CD4-positive, alpha-beta T cell (primary cell): ENCODE results near the gene PYDC1. TPM values are rescaled to one million over a fixed set of nuclear protein-coding genes. Genes with fewer than 3 reads are reported as not detected.

Experiments used
- ATAC-seq: fragments of 200-7000 bp; cut with Tn5 transposase; one replicate; pipeline ENCODE4 v1.10.0; 2022; ENCODE audit warnings: mild to moderate bottlenecking; ENCODE audit not compliant: poor library complexity
- CTCF ChIA-PET: fragments of 350-600 bp; sonication (Branson Sonifier 250); formaldehyde crosslinking; loops from one replicate; lab custom pipeline; 2021; ENCODE audit warnings: antibody characterized with exemption, inconsistent platforms; lab: Charles Lee
- POLR2A ChIA-PET: fragments of 350-600 bp; sonication (Branson Sonifier 250); formaldehyde crosslinking; loops from one replicate; lab custom pipeline; 2021; ENCODE audit warnings: antibody characterized with exemption, inconsistent platforms; lab: Charles Lee
- DNase-seq, 14 experiments: peaks; one replicate each; pipeline ENCODE4 v3.0.0-alpha.2; 2013 to 2020; ENCODE audit warnings: mixed read lengths in 2 of 14
- H3K27ac ChIP-seq, 2 donors: one replicate each; pipeline versions ENCODE4 v1.5.1 to v1.7.0; 2013; ENCODE audit warnings: low read length in 2 of 2, low read depth in 1 of 2, mild to moderate bottlenecking in 1 of 2
- H3K27me3 ChIP-seq, 2 experiments: 1 replicate in 1 of 2; 2 replicates in 1 of 2; pipeline versions ENCODE4 v1.6.1 to v1.7.0; 2013; ENCODE audit warnings: low read length in 2 of 2, control low read depth in 1 of 2, mild to moderate bottlenecking in 1 of 2, moderate library complexity in 1 of 2; ENCODE audit not compliant: insufficient read depth in 2 of 2, control insufficient read depth in 1 of 2
- H3K36me3 ChIP-seq: one replicate; pipeline ENCODE4 v1.6.1; 2013; ENCODE audit warnings: low read length, control low read depth; ENCODE audit not compliant: insufficient read depth
- H3K4me1 ChIP-seq: one replicate; pipeline ENCODE4 v1.6.1; 2013; ENCODE audit warnings: low read length, control low read depth; ENCODE audit not compliant: insufficient read depth
- H3K4me3 ChIP-seq: one replicate; pipeline ENCODE4 v1.5.1; 2013; ENCODE audit warnings: mild to moderate bottlenecking, low read length, moderate library complexity
- H3K9me3 ChIP-seq, 2 experiments: 1 replicate in 1 of 2; 2 replicates in 1 of 2; pipeline versions ENCODE4 v1.6.1 to v1.7.0; 2013; ENCODE audit warnings: low read length in 2 of 2, mild to moderate bottlenecking in 2 of 2, control low read depth in 1 of 2, moderate library complexity in 1 of 2; ENCODE audit not compliant: control insufficient read depth in 1 of 2, insufficient read depth in 1 of 2
- H3K27ac Mint-ChIP-seq: one replicate; pipeline ENCODE4 v1.8.0; 2020; ENCODE audit warnings: mixed read lengths
- H3K27me3 Mint-ChIP-seq: one replicate; pipeline ENCODE4 v1.8.0; 2021; ENCODE audit warnings: mixed read lengths
- H3K36me3 Mint-ChIP-seq: one replicate; pipeline ENCODE4 v1.8.0; 2021; ENCODE audit warnings: low read depth, mixed read lengths
- H3K4me1 Mint-ChIP-seq: one replicate; pipeline ENCODE4 v1.8.0; 2021; ENCODE audit warnings: low read depth, mixed read lengths
- H3K4me3 Mint-ChIP-seq: one replicate; pipeline ENCODE4 v1.8.0; 2020; ENCODE audit warnings: mild to moderate bottlenecking, mixed read lengths
- H3K9me3 Mint-ChIP-seq: one replicate; pipeline ENCODE4 v1.8.0; 2020; ENCODE audit warnings: mixed read lengths
- intact Hi-C, 2 experiments: fragments of 100-400 bp; cut with DNase I in 1 of 2; cut with micrococcal nuclease in 1 of 2; formaldehyde crosslinking; loops; one replicate each; pipeline versions ENCODE4 v1.15.1 to v1.9.0; 2023 to 2025; cut with DNase I, micrococcal nuclease
- total RNA-seq, 174 experiments: library from RNA in 2 of 174; stranded (reverse) in 2 of 174; gene quantifications; one replicate each; pipeline ENCODE4 v1.2.3 and lab custom pipeline; 2021 to 2026
- TF ChIP-seq, protein P1 (sequence below): fragments of 200-600 bp; IDR thresholded peaks from one replicate; pipeline ENCODE4 v1.8.0; 2022; ENCODE audit warnings: antibody characterized with exemption, mild to moderate bottlenecking

The PYDC1 gene
- total RNA-seq, 2 experiments from 2014 or later = not detected

DNA sequence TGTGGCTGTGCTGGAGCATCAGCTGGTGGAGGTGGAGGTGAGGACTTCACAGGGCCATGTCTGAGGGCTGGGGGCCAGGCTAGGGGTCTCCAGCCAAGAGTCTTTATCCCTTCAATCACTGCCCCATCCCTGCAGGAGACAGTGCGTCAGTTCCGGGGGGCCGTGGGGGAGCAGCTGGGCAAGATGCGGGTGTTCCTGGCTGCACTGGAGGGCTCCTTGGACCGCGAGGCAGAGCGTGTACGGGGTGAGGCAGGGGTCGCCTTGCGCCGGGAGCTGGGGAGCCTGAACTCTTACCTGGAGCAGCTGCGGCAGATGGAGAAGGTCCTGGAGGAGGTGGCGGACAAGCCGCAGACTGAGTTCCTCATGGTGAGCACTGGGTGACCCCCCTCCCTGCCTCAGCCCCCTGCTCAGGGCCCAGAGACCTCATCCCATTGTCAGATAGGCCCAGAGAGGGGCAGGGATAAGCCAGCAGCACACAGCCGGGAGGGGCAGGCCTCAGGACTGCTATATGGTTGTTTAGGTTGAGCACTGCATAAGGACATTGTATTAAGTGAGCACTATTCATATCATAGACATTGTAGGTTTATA is 2.3 kb upstream of the PYDC1 start:
- peaks cover 0 to 17% of the 10 kb centered on the region in 2 experiments for H3K9me3 ChIP-seq
- H3K9me3 Mint-ChIP-seq = no peaks in the 10 kb centered on the region
- H3K27ac ChIP-seq = no peak overlapping the region
- H3K27me3 ChIP-seq = peaks cover 38 to 47% of the 10 kb centered on the region in 2 experiments
- peaks cover 25% of the 10 kb centered on the region for H3K4me1 ChIP-seq
- H3K4me3 Mint-ChIP-seq = no peak overlapping the region
- peaks cover 49% of the 10 kb centered on the region for H3K27me3 Mint-ChIP-seq
- DNase-seq (peak in 1 of 14 experiments; percentile 8), ATAC-seq (no peak)
- H3K36me3 ChIP-seq = no peaks in the 10 kb centered on the region
- H3K4me1 Mint-ChIP-seq = peaks cover 16% of the 10 kb centered on the region
- ChIA-PET CTCF (no interaction called here), POLR2A (no interaction called here)
- H3K27ac Mint-ChIP-seq = no peak overlapping the region
- no peaks in the 10 kb centered on the region for H3K36me3 Mint-ChIP-seq
- intact Hi-C loops = no loop called here
- TF ChIP-seq, protein P1, sequence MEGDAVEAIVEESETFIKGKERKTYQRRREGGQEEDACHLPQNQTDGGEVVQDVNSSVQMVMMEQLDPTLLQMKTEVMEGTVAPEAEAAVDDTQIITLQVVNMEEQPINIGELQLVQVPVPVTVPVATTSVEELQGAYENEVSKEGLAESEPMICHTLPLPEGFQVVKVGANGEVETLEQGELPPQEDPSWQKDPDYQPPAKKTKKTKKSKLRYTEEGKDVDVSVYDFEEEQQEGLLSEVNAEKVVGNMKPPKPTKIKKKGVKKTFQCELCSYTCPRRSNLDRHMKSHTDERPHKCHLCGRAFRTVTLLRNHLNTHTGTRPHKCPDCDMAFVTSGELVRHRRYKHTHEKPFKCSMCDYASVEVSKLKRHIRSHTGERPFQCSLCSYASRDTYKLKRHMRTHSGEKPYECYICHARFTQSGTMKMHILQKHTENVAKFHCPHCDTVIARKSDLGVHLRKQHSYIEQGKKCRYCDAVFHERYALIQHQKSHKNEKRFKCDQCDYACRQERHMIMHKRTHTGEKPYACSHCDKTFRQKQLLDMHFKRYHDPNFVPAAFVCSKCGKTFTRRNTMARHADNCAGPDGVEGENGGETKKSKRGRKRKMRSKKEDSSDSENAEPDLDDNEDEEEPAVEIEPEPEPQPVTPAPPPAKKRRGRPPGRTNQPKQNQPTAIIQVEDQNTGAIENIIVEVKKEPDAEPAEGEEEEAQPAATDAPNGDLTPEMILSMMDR = no peak
- H3K4me3 ChIP-seq = no peak overlapping the region

DNA sequence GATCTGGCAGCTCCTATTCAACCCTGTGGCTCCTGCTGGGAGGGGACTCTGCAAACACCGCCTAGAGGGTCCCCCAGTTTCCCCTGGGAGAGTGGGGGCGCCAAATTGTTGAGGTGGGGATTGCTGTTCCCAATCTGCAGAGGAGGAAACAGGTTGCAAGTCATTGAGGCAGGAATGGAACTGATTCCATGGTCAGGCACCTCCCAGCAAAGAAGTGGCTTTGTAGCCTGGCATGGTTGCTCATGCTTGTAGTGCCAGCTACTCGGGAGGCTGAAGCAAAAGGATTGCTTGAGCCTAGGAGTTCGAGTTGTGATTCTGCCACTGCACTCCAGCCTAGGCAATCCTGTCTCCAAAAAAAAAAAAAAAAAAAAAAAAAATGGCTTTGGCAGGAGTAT is 198 bp upstream of the PYDC1 start:
- no peak for DNase-seq
- Histone ChIP-seq H3K27ac (no peak overlapping the region), H3K9me3 (peaks cover 0 to 17% of the 10 kb centered on the region in 2 experiments), H3K27me3 (peaks cover 40 to 49% of the 10 kb centered on the region in 2 experiments), H3K4me1 (peaks cover 25% of the 10 kb centered on the region), H3K4me3 (peak overlapping the region; percentile 38), H3K36me3 (no peaks in the 10 kb centered on the region)
- ChIA-PET CTCF (no interaction called here), POLR2A (interaction anchor here (0.6 to 1.8 kb wide), 3 partner anchors 15 to 403 kb away, joined by 4 to 15 read pairs (median 8); partner anchors contain the start of genes FUS and PYCARD)
- Mint-ChIP-seq H3K27ac (no peak overlapping the region), H3K4me1 (peaks cover 16% of the 10 kb centered on the region), H3K9me3 (no peaks in the 10 kb centered on the region), H3K36me3 (no peaks in the 10 kb centered on the region), H3K27me3 (peaks cover 60% of the 10 kb centered on the region), H3K4me3 (no peak overlapping the region)
- TF ChIP-seq, protein P1 = no peak
- no peak for ATAC-seq
- intact Hi-C loops = no loop called here

DNA sequence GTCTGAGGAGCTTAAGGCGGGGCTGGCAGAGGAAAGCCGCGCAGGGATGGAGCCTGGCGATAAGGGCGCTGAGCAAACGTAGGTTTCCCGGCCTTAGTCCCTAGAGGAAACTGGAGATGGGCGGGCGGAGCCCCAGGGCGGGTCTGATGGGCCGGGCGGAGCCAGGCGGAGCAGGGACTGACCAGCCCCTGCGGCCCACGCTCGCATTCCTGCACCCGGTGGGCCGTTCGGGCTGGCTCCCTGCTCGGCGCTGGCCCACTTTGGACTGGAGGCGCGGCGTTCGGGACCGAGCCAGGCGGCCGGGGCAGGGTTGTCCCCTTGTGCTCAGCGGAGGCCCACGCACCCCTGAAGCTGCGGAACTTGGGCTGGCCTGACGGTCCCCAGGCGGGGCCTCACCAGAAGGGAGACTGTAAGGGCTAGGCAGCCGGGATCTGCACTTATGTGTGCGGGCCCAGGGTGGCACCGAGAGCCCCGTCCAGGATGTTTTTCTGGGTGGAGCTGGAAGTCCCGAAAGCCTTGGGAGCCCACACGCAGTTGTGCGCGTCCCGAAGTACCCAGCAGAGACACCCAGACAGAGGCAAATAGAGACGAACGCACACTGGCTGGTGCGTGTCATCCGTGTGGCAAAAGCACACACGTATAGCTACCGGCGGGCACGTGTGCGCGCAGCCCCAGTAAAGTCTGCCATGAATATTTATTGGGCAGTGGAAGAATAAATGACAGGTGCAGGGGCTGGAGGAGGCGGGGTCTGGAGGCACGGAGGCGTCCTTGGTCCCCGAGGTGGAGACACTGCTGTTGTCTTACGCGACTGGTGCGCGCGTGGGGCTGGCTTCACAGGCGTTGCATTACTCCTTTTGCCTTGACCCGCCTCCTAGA is 1.4 kb downstream of the PYDC1 start:
- Histone ChIP-seq H3K27ac (no peak overlapping the region), H3K4me3 (peak overlapping the region; percentile 38), H3K4me1 (peaks cover 25% of the 10 kb centered on the region), H3K27me3 (peaks cover 38 to 49% of the 10 kb centered on the region in 2 experiments), H3K9me3 (peaks cover 0 to 17% of the 10 kb centered on the region in 2 experiments), H3K36me3 (no peaks in the 10 kb centered on the region)
- peak overlapping the region; percentile 76 for H3K4me3 Mint-ChIP-seq
- ChIA-PET CTCF (interaction anchor here (0.5 to 1.2 kb wide), 2 partner anchors 59 to 73 kb away, joined by 3 read pairs; no protein-coding TSS in a partner anchor), POLR2A (interaction anchor here (0.7 to 3.3 kb wide), 5 partner anchors 14 to 36 kb away, joined by 3 to 24 read pairs (median 4); partner anchors contain the start of genes FUS and PYCARD)
- DNase-seq (peak in 4 of 14 experiments; percentile 16 to 55 (median 35)), ATAC-seq (peak; percentile 79)
- H3K9me3 Mint-ChIP-seq = no peaks in the 10 kb centered on the region
- no peak overlapping the region for H3K27ac Mint-ChIP-seq
- intact Hi-C loops = no loop called here
- TF ChIP-seq, protein P1 = no peak
- peaks cover 51% of the 10 kb centered on the region for H3K27me3 Mint-ChIP-seq
- peaks cover 16% of the 10 kb centered on the region for H3K4me1 Mint-ChIP-seq
- H3K36me3 Mint-ChIP-seq = no peaks in the 10 kb centered on the region
